ENCODE data around the gene VSIG4.

VSIG4 gene

DNA sequence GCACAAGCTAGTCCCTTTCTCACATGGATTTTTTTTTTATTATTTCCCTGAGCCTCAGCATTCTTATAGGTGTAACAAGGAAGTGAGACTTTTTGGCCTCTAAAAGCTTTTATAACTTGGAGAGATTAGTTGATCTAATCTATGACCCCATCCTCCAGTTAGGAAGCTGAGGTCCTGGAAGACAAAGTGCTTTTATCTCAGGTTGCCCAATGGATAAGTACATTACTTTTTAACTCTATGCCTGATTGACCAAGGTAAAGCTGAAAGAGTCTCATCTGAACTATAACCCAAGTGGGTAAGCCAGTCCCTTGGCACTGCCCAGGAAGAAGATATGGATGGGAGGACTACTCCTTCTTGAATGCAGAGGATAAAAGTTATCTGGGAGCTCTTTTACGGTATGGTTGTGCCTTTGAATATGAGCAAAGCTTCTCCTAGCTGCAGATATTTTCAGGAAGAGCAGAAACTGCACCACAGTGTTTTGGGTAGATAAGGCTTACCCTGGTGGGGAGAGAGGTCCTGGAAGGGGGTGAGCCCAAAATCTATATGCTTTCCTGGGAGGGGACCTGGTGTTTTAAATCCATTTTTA lies 40.2 kb downstream of the VSIG4 start:
- TF ChIP-seq, protein P1, sequence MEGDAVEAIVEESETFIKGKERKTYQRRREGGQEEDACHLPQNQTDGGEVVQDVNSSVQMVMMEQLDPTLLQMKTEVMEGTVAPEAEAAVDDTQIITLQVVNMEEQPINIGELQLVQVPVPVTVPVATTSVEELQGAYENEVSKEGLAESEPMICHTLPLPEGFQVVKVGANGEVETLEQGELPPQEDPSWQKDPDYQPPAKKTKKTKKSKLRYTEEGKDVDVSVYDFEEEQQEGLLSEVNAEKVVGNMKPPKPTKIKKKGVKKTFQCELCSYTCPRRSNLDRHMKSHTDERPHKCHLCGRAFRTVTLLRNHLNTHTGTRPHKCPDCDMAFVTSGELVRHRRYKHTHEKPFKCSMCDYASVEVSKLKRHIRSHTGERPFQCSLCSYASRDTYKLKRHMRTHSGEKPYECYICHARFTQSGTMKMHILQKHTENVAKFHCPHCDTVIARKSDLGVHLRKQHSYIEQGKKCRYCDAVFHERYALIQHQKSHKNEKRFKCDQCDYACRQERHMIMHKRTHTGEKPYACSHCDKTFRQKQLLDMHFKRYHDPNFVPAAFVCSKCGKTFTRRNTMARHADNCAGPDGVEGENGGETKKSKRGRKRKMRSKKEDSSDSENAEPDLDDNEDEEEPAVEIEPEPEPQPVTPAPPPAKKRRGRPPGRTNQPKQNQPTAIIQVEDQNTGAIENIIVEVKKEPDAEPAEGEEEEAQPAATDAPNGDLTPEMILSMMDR (IDR thresholded peaks at IDR 0.05): no peak
- TF ChIP-seq ZFX (IDR thresholded peaks at IDR 0.05; ENCODE audit: borderline replicate concordance): no peak
- H3K27ac ChIP-seq: no peak overlapping the region

DNA sequence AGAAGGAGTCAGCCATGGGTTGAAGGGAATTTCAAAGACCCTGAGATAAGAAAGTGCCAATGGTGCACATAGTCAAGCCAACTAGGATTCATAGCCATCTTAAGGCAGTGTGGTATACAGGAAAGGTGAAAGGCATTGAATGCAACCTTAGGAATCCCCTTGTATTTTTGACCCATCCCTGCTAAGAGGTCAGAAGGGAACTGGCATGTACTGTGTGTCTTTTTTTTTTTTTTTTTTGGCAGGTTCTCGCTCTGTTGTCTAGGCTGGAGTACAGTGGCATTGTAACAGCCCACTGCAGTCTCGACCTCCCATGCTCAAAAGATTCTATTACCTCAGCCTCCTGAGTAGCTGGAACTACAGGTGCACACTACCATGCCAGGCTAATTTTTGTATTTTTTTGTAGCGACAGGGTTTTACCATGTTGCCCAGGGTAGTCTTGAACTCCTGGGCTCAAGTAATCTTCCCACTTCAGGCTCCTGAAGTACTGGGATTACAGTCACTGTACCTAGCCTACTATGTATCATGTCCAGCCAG lies 40.8 kb downstream of the VSIG4 start:
- H3K27ac ChIP-seq: no peak overlapping the region
- TF ChIP-seq, protein P1 (IDR thresholded peaks at IDR 0.05): no peak
- no peak for TF ChIP-seq ZFX (IDR thresholded peaks at IDR 0.05; ENCODE audit: borderline replicate concordance)

DNA sequence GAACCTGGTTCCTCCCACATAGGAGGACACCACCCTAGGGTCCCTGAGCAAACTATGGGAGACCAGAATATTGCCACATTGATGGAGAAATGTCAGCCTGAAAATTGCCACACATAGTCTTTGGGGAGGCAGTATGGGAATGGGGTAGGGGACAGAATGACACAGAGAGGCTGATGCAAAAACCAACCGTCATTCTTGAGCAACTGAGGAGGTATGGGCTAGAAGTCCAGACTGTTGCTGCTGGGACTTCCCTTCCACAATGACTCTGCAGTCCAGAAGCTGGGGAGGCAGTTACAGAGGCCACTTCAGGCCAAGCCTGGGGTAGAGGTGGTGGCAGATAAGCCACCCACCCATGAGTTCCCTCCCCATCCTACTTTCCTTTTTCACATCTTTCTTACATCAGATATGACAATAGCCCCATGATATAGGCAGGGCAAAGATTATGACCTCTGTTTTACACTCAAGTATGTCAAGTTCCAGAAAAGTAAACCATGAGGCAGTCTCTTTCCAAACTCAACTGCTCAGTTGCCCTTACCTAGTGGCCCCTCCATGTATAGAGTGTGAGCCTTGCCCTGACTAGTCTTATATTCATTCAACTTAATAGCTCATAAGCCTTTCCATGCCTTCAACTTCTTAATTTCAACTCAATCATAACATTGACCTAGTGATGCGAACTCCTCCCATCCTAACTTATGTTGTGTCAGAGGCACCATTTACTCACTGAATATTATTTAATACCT lies 41.7 kb downstream of the VSIG4 start:
- H3K27ac ChIP-seq: no peak overlapping the region
- TF ChIP-seq, protein P1 (IDR thresholded peaks at IDR 0.05): no peak
- no peak for TF ChIP-seq ZFX (IDR thresholded peaks at IDR 0.05; ENCODE audit: borderline replicate concordance)

DNA sequence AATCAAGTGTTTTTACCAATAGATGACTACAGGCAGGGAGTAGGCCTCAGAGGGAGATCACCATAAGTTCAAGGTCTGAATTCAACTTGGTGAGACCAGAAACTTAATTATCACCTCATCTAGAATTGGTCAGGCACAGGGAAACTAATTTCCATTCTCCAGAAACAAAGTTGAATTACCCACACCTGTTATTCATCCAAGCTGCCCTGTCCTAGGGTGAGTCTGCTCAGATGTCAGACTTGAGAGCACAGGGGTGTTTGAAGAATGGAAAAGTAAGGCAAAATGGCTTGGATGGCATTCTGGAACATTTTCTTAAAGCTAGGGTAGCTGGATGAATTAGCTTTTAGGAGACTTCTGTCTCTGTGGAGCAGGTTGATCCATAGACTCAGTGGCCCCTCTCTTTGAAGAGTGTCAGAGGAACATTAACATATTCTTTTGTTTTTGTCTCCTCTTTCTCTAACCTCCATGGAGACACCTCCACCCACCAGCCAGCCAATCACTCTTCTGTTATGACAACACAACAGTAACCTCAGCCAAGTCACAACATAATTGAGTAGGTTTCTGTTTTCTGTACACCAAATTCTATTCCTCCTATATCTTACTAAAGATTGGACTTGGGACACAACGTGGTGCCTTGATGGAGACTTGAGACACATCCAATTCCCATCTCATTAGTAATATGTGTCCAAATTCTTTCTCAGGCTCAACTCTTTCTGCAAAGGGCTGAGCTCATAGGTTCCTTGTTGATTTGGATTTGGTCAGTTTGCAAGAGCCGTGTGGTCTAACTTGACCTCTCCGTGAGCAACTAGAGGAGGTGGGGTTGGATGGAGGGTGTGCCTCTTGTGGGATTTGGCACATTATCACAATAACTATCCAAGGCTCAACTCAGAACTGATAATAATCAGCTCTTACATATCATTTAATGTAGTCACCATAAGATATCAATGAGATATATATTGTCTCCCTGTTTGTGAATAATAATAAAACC lies 45.1 kb downstream of the VSIG4 start:
- TF ChIP-seq, protein P1 (IDR thresholded peaks at IDR 0.05): no peak
- no peak for TF ChIP-seq ZFX (IDR thresholded peaks at IDR 0.05; ENCODE audit: borderline replicate concordance)
- H3K27ac ChIP-seq: no peak overlapping the region

DNA sequence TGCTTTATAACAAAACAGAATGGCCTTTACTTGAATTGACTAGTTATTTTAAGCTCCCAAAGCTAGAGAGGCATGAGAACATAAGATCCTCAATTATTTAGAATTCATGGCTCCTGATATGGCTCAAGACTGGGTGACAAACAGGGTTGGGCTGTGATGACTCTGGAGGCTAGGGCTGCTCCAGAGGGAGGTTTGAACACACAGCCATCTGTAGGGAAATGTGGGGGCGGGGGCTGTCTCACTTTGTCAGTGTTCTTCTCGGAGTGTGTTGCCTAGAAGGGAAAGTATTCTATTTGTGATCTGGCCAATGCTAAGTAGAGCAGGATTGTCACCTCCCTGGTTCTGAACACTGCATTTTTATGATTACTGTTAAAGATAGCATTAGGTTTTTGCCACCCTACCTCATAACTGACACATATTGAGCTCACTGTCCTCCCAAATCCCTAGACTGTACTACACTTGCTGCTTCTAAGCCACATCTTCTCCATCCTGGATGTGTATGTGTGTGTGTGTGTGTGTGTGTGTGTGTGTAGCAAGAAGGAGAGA lies 45.9 kb downstream of the VSIG4 start:
- H3K27ac ChIP-seq: no peak overlapping the region
- TF ChIP-seq, protein P1 (IDR thresholded peaks at IDR 0.05): no peak
- TF ChIP-seq ZFX (IDR thresholded peaks at IDR 0.05; ENCODE audit: borderline replicate concordance): no peak

DNA sequence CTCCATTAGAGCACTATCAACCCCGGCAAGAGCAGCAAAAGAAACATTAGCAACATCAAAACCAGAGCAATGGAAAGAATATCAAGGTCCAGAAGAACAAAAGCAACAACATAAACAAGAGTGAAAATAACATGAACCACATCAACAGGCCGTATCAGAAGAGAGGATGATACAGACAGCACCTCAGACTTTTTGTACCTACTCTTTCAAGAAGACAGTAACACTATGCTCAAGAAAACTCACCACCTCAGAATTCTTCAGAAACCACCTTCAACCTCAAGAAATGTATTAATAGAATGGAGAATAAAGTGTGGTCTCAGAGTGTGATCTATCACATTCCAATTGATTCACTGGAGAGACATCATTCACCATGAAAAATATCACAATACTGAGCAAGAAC lies 46.5 kb downstream of the VSIG4 start:
- no peak for TF ChIP-seq ZFX (IDR thresholded peaks at IDR 0.05; ENCODE audit: borderline replicate concordance)
- TF ChIP-seq, protein P1 (IDR thresholded peaks at IDR 0.05): no peak
- no peak overlapping the region for H3K27ac ChIP-seq

Measured in 22Rv1 (cell line).